ENCODE measurements around the gene LPAR2. TPM values are rescaled to one million over a fixed set of nuclear protein-coding genes. Genes with fewer than 3 reads are reported as not detected.

Gene LPAR2
- total RNA-seq, 1 donor from 2014 or later, result 15.2 TPM

DNA sequence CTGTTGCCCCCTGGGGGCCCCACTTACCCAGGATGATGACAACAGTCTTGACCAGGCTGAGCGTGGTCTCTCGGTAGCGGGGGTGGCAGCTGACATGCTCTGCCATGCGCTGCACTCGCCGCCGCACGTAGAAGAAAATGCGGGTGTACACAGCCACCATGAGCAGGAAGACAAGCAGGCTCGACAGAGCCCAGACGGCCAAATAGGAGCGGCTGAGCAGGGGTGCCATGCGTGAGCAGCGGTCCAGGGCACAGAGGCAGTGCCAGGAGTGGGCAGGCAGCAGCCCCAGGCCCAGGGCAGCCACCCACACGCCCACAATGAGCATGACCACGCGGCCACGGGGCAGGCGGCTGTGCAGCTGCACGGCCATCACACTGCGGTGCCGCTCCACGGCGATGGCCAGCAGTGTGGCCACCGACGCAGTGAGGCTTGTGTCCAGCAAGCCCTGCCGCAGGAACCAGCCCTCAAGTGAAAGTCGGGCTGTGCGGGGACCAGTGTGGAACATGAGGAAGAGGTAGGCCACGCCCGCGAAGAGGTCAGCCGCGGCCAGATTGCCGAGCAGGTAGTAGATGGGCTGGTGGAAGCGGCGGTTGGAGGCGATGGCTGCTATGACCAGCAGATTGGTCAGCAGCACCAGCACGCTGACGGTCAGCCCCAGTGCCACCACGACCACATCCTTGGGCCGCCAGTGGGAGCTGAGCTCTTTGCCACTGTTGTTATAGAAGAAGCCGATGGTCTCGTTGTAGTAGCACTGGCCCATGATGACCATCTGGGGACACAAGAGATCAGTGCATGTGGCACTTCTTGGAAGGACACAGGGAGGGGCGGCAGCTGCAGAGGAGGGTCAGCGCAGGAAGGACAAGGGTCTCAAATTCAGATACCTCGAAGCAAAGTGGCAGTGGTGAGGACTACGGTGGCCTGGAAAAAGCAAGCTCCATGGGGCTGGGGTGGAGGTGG, 1.2 kb downstream of the LPAR2 start:
- H3K27me3 ChIP-seq, result no peaks in the 10 kb centered on the region
- intact Hi-C loops (cut with DNase I), result no loop called here
- H3K27ac ChIP-seq, result peak overlapping the region; percentile 62
- H3K4me1 ChIP-seq, result peaks cover 15% of the 10 kb centered on the region
- TF ChIP-seq, protein P1, sequence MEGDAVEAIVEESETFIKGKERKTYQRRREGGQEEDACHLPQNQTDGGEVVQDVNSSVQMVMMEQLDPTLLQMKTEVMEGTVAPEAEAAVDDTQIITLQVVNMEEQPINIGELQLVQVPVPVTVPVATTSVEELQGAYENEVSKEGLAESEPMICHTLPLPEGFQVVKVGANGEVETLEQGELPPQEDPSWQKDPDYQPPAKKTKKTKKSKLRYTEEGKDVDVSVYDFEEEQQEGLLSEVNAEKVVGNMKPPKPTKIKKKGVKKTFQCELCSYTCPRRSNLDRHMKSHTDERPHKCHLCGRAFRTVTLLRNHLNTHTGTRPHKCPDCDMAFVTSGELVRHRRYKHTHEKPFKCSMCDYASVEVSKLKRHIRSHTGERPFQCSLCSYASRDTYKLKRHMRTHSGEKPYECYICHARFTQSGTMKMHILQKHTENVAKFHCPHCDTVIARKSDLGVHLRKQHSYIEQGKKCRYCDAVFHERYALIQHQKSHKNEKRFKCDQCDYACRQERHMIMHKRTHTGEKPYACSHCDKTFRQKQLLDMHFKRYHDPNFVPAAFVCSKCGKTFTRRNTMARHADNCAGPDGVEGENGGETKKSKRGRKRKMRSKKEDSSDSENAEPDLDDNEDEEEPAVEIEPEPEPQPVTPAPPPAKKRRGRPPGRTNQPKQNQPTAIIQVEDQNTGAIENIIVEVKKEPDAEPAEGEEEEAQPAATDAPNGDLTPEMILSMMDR (IDR thresholded peaks at IDR 0.05), result no peak
- TF ChIP-seq POLR2A (IDR thresholded peaks at IDR 0.05), result no peak
- TF ChIP-seq POLR2AphosphoS5 (IDR thresholded peaks at IDR 0.05; ENCODE audit: insufficient read depth in 1 of 2, low read depth in 1 of 2), result no peak
- H3K36me3 ChIP-seq, result peaks cover 0 to 3% of the 10 kb centered on the region in 2 donors
- no peak for DNase-seq (ENCODE audit: extremely low spot score in 2 of 2)
- H3K4me3 ChIP-seq, result peak overlapping the region in 1 of 2 donors; percentile 62
- no peaks in the 10 kb centered on the region for H3K9me3 ChIP-seq

DNA sequence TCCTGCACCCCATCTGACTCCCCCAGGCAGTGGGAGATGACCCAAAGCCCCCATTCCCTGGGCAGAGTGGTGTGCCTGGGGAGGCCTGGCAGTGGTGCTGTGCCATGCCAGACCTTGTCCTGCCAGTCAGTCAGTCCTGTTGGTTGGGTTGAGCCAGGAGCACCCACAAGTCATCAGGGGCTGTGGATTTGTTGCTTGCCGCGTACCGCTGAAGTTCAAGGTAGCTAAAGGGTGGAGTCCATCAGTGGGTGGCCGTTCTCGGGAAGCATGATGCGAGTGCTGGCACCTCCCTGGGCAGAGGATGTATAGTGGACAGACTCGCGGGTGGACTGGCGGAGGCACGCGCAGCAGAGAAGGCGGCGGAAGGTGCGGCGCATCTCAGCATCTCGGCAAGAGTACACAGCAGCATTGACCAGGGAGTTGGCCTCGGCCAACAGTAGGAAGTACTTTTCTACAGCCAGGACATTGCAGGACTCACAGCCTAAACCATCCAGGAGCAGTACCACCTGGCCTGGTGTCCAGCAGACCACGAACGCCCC, 3.9 kb downstream of the LPAR2 start:
- H3K27ac ChIP-seq, result no peak overlapping the region
- TF ChIP-seq, protein P1 (IDR thresholded peaks at IDR 0.05), result no peak
- TF ChIP-seq POLR2AphosphoS5 (IDR thresholded peaks at IDR 0.05; ENCODE audit: insufficient read depth in 1 of 2, low read depth in 1 of 2), result no peak
- TF ChIP-seq POLR2A (IDR thresholded peaks at IDR 0.05), result no peak
- DNase-seq (ENCODE audit: extremely low spot score in 2 of 2), result no peak
- no peak overlapping the region for H3K4me3 ChIP-seq
- H3K27me3 ChIP-seq, result no peaks in the 10 kb centered on the region
- H3K9me3 ChIP-seq, result no peaks in the 10 kb centered on the region
- H3K36me3 ChIP-seq, result no peaks in the 10 kb centered on the region
- intact Hi-C loops (cut with DNase I), result no loop called here
- peaks cover 17% of the 10 kb centered on the region for H3K4me1 ChIP-seq

DNA sequence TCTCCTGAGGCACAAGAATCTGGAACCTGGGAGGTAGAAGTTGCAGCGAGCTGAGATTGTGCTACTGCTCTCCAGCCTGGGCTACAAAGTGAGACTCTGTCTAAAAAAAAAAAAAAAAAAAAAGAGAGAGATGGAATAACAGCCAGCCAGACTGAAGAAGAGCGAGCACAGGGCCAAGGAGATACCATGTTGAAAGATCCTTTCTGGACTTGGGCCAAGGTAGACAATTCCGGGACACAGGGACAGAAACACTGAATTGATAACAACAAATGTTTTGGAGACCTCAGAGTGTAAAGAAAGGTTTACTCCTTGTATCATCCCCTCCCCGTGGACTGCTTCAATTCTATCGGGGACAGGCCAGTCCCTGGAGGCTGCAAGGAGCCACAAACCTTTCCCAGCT, 4.6 kb downstream of the LPAR2 start:
- Histone ChIP-seq H3K4me1 (peaks cover 16% of the 10 kb centered on the region), H3K27ac (no peak overlapping the region), H3K4me3 (no peak overlapping the region), H3K27me3 (no peaks in the 10 kb centered on the region), H3K9me3 (no peaks in the 10 kb centered on the region), H3K36me3 (no peaks in the 10 kb centered on the region)
- no peak for DNase-seq (ENCODE audit: extremely low spot score in 2 of 2)
- intact Hi-C loops (cut with DNase I), result no loop called here
- TF ChIP-seq POLR2A (IDR thresholded peaks at IDR 0.05) (no peak), POLR2AphosphoS5 (IDR thresholded peaks at IDR 0.05; ENCODE audit: insufficient read depth in 1 of 2, low read depth in 1 of 2) (no peak)
- TF ChIP-seq, protein P1 (IDR thresholded peaks at IDR 0.05), result no peak

DNA sequence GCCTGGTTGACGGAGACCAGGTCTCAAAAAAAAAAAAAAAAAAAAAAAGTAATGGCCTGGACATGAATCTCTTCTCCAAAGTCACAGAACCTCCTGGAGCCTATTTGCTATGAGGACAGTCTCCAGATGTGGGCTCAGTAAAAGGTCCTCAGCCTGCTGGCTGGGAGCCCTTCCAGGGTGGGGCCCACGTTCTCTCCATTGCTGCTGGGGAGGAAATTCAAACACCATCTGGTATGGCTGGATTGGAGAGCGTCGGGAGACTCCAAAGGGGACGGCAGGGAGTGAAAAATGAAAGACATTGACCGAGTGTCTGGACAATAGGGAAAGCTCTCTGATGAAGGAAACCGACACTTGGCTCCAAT, 8.2 kb downstream of the LPAR2 start:
- no peak overlapping the region for H3K27ac ChIP-seq
- H3K27me3 ChIP-seq, result no peaks in the 10 kb centered on the region
- H3K4me1 ChIP-seq, result peaks cover 7% of the 10 kb centered on the region
- no peaks in the 10 kb centered on the region for H3K36me3 ChIP-seq
- TF ChIP-seq POLR2AphosphoS5 (IDR thresholded peaks at IDR 0.05; ENCODE audit: insufficient read depth in 1 of 2, low read depth in 1 of 2) (no peak), POLR2A (IDR thresholded peaks at IDR 0.05) (no peak)
- TF ChIP-seq, protein P1 (IDR thresholded peaks at IDR 0.05), result no peak
- no peaks in the 10 kb centered on the region for H3K9me3 ChIP-seq
- no peak overlapping the region for H3K4me3 ChIP-seq
- no peak for DNase-seq (ENCODE audit: extremely low spot score in 2 of 2)
- intact Hi-C loops (cut with DNase I), result no loop called here

Data from vagina (tissue), 2 donors.